ENCODE measurements around the gene KDM4B. TPM values are rescaled to one million over a fixed set of nuclear protein-coding genes. Genes with fewer than 3 reads are reported as not detected.

The KDM4B gene
- total RNA-seq, 1 experiment from 2014 or later, result 35.9 TPM

- no peak for TF ChIP-seq CTCF (IDR thresholded peaks at IDR 0.05 in 2 of 3, conservative IDR thresholded peaks at IDR 0.05 in 1 of 3; ENCODE audit: borderline replicate concordance in 1 of 3, insufficient read depth in 1 of 3, low read depth in 2 of 3, low read length in 2 of 3)
Observed at GRCh38 chr19:5014941-5015340, 46.0 kb downstream of the KDM4B start (continued).

DNA sequence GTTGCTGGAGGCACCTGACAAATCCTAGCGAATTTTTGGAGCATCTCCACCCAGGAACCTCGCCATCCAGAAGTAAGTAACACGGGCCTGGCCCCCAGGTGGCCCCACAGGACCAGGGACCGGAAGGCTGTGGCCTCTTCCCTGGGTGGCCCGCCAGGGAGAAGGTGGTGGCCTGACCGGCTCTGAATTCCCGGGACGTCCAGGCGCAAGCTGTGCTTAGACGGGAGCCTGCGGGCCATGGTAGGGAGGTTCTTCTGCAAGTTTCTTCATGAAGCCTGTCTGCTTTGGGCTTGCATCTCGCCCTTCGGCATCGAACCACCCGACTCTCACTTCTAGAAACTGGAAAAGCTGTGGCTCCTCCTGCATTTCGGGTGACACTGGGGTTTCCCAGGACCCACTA lies 47.4 kb downstream of the KDM4B start:
- Histone ChIP-seq H3K4me3 (replicated peaks in 1 of 2; ENCODE audit: low read depth in 1 of 2, low read length in 2 of 2) (no peak overlapping the region), H3K27me3 (ENCODE audit: insufficient read depth, low read length) (no peaks in the 10 kb centered on the region), H3K9ac (ENCODE audit: low read length) (no peak overlapping the region), H3K27ac (ENCODE audit: low read depth, low read length) (no peak overlapping the region), H3K9me3 (ENCODE audit: control insufficient read depth in 1 of 2, insufficient read depth in 1 of 2, low read depth in 1 of 2, low read length in 2 of 2) (peaks cover 0 to 14% of the 10 kb centered on the region in 2 experiments; a peak in 1 of 4 replicates), H3K79me2 (ENCODE audit: insufficient read depth, low read length) (peaks cover 10% of the 10 kb centered on the region; the same call in 1 of the 2 replicates), H3K9me2 (ENCODE audit: insufficient read depth) (no peaks in the 10 kb centered on the region), H2AFZ (ENCODE audit: low read depth, low read length, poor library complexity, severe bottlenecking) (no peak overlapping the region), H3K4me1 (ENCODE audit: control insufficient read depth in 1 of 2, insufficient read depth in 2 of 2, low read length in 2 of 2) (peaks cover 2 to 12% of the 10 kb centered on the region in 2 experiments; a peak in 3 of 4 replicates), H4K20me1 (ENCODE audit: insufficient read depth) (no peaks in the 10 kb centered on the region), H3K4me2 (ENCODE audit: low read length) (no peak overlapping the region), H3K36me3 (ENCODE audit: control insufficient read depth in 1 of 2, insufficient read depth in 2 of 2, low read length in 2 of 2) (peaks cover 4 to 5% of the 10 kb centered on the region in 2 experiments; a peak in 1 of 4 replicates)
- no TSS peak for BruUV-seq (replicated peaks)
- CTCF ChIA-PET, result no interaction called here
- TF ChIP-seq MAX (IDR thresholded peaks at IDR 0.05) (no peak), SRF (IDR thresholded peaks at IDR 0.05; ENCODE audit: low read depth) (no peak), SIN3A (IDR thresholded peaks at IDR 0.05; ENCODE audit: low read depth) (no peak), CEBPB (IDR thresholded peaks at IDR 0.05; ENCODE audit: low read depth) (no peak), JUND (IDR thresholded peaks at IDR 0.05) (no peak), EGR1 (IDR thresholded peaks at IDR 0.05; ENCODE audit: low read depth) (no peak), CTCF (IDR thresholded peaks at IDR 0.05 in 2 of 3, conservative IDR thresholded peaks at IDR 0.05 in 1 of 3; ENCODE audit: borderline replicate concordance in 1 of 3, insufficient read depth in 1 of 3, low read depth in 2 of 3, low read length in 2 of 3) (no peak), EZH2 (IDR thresholded peaks at IDR 0.05) (no peak), POLR2A (IDR thresholded peaks at IDR 0.05; ENCODE audit: borderline replicate concordance, extremely low read depth, insufficient read depth, insufficient read length) (no peak), SP1 (IDR thresholded peaks at IDR 0.05; ENCODE audit: low read depth) (no peak), POLR2AphosphoS5 (IDR thresholded peaks at IDR 0.05; ENCODE audit: low read depth, low read length) (no peak), ZBTB33 (IDR thresholded peaks at IDR 0.05; ENCODE audit: extremely low read depth, insufficient replicate concordance, low read length) (no peak)
- intact Hi-C loops (cut with micrococcal nuclease), result no loop called here
- RAD21 ChIA-PET (ENCODE audit: low non-redundant PET in 1 of 2, low total read pairs in 2 of 2, uncharacterized antibody in 2 of 2, unreplicated experiment in 2 of 2), result no interaction called here
- POLR2A ChIA-PET, result no interaction called here
- no peak for ATAC-seq
- no peak for DNase-seq (ENCODE audit: low read depth, low spot score)

Data from HCT116 (cell line).